Measurements from ENCODE around the gene RORC.

DNA sequence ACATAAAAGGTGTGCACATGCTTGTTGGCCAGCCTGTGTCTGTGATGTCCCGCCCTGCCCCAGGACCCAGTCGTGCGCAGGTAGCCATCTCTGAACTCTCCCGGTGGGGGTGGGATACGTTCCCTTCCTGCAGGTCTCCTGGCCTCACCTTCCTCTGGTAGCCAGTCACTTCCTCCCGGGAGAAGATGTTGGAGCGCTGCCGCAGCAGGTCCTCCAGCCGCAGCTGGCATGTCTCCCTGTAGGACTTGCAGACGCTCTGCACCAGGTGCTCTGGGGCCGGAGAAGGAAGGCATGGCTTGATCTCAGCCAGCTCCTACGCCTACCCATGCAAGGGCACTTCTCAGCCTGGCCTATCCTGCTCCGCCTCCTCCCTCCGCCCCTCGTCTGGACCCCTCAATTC, 17.2 kb downstream of the RORC start:
- TF ChIP-seq, protein P1, sequence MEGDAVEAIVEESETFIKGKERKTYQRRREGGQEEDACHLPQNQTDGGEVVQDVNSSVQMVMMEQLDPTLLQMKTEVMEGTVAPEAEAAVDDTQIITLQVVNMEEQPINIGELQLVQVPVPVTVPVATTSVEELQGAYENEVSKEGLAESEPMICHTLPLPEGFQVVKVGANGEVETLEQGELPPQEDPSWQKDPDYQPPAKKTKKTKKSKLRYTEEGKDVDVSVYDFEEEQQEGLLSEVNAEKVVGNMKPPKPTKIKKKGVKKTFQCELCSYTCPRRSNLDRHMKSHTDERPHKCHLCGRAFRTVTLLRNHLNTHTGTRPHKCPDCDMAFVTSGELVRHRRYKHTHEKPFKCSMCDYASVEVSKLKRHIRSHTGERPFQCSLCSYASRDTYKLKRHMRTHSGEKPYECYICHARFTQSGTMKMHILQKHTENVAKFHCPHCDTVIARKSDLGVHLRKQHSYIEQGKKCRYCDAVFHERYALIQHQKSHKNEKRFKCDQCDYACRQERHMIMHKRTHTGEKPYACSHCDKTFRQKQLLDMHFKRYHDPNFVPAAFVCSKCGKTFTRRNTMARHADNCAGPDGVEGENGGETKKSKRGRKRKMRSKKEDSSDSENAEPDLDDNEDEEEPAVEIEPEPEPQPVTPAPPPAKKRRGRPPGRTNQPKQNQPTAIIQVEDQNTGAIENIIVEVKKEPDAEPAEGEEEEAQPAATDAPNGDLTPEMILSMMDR (IDR thresholded peaks at IDR 0.05; ENCODE audit: insufficient read depth, low read depth, low read length) = no peak
- no peak for TF ChIP-seq EZH2 (IDR thresholded peaks at IDR 0.05; ENCODE audit: insufficient read depth, low read length)
